Measurements from ENCODE around the gene DOCK1.

DNA sequence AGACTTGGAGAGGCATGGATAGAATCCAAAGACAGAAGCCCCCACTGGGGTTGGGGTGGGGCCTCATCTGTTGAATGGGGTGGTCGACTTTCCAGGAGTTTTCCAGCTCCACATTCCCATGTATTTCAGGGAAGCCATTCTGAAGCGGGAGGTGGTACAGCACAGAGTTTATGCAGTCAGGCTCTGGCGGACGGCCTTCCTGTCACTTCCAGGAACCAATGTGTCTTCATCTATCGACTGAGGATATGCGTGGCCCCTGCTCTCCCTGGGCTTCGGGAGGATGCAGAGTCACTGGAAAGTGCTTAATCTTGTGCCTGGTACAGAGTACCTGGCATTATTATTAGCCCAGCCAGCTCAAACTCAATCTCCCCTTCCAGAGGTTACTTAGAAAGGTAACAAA, 26.3 kb downstream of the DOCK1 start:
- TF ChIP-seq, protein P1, sequence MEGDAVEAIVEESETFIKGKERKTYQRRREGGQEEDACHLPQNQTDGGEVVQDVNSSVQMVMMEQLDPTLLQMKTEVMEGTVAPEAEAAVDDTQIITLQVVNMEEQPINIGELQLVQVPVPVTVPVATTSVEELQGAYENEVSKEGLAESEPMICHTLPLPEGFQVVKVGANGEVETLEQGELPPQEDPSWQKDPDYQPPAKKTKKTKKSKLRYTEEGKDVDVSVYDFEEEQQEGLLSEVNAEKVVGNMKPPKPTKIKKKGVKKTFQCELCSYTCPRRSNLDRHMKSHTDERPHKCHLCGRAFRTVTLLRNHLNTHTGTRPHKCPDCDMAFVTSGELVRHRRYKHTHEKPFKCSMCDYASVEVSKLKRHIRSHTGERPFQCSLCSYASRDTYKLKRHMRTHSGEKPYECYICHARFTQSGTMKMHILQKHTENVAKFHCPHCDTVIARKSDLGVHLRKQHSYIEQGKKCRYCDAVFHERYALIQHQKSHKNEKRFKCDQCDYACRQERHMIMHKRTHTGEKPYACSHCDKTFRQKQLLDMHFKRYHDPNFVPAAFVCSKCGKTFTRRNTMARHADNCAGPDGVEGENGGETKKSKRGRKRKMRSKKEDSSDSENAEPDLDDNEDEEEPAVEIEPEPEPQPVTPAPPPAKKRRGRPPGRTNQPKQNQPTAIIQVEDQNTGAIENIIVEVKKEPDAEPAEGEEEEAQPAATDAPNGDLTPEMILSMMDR (IDR thresholded peaks at IDR 0.05) = no peak
- TF ChIP-seq POLR2A (IDR thresholded peaks at IDR 0.05) = no peak
